Fibroblast of skin of left quadriceps (primary cell): ENCODE data around the gene TCF3.

ENCODE experiments used
- DNase-seq, 2 experiments: peaks; one replicate each; pipeline ENCODE4 v3.0.0-alpha.2; 2013; ENCODE audit warnings: low read depth in 2 of 2

TCF3 gene

DNA sequence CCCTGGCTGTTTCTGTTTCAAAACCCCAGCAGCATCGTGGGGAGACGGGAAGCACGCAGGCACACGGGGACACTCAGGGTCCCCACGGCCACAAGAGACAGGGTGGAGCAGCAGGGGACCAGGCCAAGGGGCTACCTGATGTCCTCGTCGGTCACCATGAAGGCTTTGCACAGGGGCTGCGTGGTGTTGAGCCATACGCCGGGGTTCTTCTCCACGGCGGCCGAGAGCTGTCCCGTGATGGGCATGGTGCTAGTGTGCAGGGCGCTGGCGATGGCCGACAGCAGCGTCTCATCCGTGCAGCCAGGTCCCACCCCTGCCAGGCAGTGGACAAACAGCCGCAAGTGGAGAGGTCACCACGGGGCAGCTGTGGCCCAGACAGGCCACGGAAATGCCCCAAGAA is 71.5 kb downstream of the TCF3 start:
- DNase-seq = no peak

DNA sequence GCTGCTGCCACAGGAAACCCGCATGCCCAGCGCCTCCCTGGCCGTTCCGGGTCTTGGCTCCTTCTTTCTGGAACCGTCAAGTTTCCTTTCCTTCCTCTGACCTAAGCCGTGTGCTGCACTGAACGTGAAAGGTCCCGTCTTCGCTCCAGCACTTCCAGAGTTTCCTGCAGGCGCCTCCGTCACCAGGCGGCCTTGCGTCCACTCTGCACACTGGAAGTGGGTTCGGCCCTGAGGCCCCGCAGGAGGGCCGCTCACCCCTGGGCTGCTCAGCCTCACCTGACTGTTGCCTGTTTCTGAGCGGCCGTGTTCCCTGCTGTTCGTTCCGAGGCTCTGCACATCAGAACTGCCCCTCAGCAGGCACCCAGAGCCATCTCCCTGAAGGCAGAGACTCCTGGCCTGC is 72.0 kb downstream of the TCF3 start:
- DNase-seq = no peak

DNA sequence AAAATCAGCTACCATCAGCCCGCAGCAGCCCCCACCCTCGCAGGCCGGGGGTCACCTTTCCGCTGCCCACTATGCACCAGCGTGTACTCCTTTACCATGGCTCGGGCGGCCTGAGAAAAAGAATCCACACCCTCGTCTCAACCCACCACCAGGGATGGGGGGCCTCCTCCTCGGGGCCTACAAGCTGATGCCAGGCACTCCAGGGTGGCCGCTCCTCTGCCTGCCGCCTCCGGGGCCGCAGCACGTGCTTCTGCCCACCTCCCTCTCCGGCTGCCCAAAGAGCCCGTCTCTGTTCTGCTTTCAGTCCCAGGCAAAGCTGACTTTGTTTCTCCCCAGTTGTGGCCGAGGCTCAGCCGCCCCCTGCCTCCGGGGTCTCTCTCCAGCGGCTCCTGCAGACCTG is 73.2 kb downstream of the TCF3 start:
- DNase-seq = no peak

DNA sequence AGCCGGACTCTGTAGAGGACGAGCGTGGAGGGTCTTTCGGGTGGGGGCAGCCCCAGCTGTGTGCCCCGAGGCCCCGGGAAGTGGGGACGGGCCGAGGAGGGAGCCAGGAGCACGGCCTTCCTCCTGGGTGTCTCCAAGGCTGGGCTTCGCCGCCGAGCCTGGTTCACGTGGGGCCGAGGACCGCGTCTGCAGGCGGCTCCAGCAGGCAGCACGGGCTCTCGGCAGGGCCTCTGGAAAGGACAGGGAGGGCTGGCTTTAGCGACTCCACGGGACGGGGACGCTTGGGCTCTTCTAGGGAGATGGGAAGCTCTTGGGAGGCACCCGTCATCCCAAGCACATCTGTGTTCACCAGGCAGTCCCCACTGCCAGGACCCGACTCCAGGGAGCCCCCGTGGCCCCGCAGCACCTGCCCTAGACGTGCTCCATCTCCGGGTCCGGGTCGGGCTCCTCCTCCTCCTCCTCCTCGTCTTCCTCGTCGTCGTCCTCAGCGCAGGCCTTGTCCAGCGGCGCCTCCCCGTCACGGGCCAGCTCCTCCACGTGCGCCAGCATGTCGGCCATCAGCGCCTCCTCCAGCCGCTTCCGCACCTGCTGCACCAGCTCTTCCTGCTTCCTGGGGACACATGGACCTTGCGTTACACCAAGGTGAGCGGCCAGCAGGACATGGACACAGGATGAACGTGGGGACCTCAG is 74.3 kb downstream of the TCF3 start:
- no peak for DNase-seq

DNA sequence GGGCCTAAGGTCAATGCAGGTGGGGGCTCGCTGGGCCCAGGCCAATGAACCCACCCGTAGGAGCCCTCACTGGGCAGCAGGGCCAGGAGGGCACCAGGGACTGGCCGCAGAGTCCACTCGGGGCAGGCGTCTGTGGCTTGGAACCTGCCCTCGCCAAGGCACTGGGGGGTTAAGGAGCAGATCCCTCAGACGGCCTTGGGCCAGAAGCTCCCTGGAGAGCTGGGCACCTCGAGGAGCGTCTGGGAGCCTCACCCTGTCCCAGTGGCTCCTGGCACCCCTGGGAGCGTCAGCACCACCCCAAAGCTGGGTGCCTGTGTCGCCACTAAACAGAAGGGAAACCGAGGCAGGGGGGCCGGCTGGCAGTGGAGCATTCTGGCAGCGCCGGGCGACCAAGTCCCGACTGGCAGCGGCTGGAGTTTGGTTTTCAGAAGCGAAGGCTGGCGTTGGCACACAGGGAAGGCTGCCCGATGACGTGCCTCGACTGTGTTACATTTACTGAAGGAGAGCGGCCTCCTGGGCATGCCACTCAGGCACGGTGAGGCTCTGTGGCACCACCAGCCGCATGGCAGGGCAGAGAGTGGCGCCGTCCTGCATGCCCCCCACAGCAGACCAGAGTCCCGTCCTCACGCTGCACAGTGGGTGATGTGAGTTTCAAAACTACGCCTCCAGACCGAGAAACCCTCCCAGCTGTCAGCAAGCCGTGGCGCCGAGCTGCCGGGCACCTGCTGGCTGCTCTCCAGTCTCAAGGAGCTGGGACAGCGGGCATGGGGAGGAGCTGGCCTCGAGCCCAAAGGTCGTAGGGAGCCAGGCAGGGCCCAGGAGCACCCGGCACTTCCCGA is 75.1 kb downstream of the TCF3 start:
- no peak for DNase-seq

DNA sequence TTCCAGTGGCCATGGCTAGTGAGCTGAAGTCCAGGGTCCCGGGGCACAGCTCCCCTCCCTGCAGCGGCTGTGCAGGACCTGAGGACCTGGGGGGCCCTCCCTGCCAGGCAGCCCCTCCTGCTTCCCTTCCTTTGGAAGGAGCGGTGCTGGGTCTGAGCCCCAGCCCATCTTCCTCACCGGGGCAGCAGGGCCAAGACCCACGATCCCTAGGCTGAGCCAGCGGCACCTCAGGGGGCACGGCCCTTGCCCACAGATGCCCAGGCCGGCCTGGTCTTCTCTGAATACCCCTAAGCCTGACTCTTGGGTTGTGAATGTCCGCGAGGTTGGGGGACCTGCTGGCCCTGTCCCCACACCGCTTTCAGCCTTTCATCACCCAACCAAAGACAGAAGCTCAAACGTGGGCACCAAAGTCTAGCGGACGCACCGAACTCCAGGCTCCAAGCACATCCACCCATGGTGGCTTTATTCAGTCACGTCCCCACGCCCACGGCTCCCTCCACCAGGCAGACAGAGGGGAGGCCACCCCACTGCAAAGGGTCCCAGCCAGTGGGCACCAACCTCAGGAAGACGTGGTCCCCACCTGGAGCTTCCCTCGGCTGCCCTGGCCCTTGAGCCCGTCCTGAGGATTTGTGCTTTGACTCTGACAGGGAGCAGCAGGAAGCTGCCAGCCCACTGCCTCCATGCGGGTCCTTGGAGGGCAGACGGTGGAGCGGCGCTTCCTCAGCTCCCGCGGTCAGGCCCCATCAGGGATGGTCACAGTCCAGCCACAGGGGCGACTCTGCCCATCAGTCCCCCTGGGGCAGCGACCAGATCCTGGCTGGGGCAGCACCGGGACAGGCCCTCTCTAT is 75.9 kb downstream of the TCF3 start:
- DNase-seq = no peak

DNA sequence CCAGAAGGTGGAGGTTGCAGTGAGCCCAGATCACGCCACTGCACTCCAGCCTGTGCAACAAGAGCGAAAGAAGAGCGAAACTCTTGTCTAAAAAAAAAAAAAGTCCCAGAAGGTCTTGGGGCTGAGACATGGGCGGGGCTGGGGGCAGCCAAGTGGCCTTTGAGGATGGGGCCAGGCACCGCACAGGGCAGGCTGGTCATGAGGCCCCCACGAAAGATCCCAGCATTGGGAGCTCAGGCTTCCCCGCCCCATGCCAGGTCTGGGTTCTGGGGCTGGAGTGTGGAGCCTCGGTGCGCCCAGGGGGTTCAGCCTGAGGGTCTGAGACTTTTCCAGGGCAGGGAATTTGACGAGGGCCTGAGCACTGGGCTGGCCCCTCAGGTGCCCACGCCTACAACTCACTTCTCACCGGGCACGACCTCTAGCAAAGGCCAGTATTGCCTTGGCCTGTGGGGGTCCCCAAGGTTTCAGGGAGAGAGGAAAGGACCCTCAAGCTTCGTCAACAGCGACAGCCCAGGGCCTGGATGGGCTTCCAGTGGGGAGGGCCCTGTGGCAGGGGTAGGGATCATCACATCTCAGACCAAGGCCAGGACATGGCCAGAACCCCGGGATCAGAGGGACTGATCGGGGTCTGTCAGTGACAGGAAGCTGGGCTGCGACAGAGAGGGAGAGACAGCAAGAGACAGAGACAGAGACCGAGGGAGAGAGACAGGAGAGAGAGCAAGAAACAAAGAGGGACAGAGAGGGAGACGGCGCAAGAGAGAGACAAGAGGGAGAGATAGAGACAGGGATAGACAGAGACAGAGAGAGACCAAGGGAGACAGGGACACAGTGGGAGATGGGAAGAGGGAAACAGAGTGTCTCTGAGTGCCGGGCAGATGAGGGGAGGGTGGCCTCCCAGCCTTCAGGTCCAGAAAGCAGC is 76.8 kb downstream of the TCF3 start:
- DNase-seq = no peak

DNA sequence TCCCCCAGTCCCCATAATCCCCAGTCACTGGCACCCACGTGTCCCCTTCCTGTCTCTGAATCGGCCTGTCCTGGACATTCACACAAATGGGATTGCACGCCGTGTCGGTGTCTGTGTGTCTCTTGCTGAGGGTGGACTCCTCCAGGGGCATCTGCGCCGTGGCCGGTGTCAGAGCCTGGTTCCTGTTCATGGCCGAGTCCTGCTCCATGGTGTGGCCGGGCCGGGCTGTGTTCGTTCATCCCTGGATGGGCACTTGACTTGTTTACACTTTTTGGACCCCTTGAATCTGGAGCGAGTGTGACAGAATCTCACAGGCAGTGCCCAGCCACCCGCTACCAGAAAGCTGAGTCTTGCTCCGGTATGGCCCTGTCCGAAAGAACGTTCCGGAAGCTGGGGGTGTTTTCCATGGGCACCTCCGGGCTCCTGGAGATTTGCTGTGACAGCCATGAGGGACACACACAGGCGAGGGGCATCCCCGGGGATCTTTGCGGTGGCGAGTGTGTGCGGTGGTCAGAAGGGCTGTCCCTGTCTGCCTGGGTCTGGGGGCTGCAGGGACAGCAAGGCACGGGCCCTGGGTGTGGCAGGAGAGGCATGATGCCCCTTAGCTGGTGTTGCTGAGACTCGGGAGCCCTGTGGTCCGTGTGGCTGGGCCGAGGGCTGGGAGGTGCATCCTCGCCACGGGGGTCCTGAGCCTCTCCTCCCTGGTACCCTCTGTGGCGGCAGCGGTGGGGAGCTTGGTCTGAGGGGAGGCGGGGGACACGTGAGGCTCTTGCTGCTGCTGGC is 77.9 kb downstream of the TCF3 start:
- DNase-seq = no peak

DNA sequence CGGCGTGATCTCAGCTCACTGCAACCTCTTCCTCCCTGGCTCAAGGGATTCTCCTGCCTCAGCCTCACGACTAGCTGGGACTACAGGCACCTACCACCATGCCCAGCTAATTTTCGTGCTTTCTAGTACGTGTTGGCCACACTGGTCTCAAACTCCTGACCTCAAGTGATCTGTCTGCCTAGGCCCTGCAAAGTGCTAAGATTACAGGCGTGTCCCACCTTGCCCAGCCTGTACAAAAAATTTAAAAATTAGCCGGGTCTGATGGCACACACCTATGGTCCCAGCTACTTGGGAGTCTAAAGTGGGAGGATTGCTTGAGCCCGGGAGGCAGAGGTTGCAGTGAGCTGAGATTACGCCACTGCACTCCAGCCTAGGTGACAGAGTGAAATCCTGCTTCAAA is 79.6 kb downstream of the TCF3 start:
- DNase-seq = no peak

DNA sequence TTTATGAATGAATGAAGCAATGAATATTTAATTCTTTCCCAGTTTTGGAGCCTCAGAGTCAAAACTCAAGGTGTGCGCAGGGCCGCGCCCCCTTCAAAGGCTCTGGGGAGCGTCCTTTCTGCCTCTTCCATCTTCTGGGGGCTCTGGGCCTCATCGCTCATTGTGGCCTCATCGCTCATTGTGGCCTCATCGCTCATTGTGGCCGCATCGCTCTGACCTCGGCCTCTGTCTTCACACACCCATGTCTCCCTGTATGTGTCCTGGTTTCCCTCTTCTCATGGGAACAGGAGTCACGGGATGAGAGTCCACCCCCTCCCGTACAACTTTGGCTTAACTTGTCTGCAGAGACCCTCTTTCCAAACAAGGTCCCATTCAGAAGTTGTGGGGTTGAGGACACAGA is 81.1 kb downstream of the TCF3 start:
- no peak for DNase-seq

DNA sequence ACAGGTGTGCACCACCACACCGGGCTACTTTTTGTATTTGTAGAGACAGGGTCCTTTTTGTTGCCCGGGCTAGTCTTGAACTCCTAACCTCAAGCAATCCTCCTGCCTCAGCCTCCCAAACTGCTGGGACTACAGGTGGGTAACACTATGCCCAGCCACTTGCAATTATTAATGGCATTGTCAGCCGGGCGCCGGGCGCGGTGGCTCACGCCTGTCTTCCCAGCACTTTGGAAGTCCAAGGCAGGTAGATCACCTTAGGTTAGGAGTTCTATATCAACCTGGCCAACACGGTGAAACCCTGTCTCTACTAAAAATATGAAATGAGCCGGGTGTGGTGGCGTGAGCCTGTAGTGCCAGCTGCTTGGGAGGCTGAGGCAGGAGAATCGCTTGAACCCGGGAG is 81.6 kb downstream of the TCF3 start:
- no peak for DNase-seq

DNA sequence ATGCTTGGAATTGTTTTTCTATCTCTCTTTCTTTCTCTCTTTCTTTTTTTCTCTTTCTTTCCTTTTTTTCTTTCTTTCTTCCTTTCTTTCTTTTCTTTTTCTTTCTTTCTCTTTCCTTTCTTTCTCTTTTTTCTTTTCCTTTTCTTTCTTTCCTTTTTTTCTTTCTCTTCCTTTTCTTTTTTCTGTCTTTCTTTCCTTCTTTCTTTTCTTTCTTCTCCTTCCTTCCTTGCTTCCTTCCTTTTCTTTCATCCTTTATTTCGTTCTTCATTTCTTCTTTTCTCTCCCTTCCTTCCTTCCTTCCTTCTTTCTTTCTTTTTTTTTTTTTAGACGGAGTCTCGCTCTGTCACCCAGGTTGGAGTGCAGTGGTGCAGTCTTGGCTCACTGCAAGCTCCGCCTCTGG is 82.4 kb downstream of the TCF3 start:
- no peak for DNase-seq

DNA sequence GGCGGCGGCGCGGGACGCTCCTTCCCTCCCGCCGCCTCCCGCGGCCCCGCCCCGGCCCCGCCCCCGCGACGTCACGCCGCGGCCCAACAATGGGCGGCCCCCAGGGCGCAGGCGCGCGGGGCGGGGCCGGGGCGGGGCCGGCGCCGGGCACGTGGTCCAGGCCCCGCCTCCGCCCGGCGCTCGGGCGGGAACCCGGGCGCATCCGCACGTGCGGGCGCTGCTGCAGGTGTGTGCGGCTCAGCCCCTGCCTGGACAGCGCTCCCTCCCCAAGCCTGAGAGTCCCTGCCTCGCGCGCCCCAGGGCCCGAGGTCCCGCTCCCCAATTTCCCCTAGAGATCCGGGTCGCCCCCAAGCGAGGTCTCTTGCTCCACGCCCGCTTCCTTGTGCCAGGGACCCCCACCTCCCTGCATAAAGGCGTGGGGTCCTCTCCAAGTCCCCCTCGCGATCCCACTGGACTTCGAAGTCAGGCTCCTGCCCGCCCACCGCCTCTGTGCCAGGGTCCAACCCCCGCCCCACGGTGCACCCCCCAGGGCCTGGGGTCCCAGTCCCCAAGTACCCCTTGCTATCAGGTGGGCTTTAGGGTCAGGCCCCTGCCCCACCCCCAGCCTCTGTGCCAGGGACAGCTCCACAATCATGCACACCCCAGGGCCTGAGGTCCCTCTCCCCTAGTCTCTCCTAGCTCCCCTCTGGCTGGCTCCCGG is 83.9 kb downstream of the TCF3 start, which contains the start of gene MEX3D:
Gene MEX3D, minus strand, starts transcription at position 6 of the 700 bp plus-strand sequence. CDS start 267 bp downstream, outside the sequence.
- peak; percentile 55 to 62 for DNase-seq

DNA sequence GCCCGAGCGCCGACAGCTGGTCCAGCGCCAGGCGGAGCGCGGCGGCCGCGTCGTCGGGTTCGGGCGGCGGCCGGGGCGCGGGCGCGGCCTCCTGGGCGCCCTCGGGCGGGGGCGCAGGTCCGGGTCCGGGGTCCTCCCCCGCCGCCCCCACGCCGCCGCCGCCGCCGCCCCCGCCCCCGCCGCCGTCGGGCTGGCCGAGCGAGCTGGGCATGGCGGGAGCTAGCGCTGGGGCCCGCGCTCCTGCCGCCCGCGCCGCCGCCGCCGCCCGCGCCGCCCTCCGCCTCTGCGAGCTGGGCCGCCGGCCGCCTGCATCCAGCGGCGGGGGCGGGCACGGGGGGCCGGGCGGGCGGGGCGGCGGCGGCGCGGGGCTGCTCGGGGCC is 84.6 kb downstream of the TCF3 start:
- DNase-seq = no peak

DNA sequence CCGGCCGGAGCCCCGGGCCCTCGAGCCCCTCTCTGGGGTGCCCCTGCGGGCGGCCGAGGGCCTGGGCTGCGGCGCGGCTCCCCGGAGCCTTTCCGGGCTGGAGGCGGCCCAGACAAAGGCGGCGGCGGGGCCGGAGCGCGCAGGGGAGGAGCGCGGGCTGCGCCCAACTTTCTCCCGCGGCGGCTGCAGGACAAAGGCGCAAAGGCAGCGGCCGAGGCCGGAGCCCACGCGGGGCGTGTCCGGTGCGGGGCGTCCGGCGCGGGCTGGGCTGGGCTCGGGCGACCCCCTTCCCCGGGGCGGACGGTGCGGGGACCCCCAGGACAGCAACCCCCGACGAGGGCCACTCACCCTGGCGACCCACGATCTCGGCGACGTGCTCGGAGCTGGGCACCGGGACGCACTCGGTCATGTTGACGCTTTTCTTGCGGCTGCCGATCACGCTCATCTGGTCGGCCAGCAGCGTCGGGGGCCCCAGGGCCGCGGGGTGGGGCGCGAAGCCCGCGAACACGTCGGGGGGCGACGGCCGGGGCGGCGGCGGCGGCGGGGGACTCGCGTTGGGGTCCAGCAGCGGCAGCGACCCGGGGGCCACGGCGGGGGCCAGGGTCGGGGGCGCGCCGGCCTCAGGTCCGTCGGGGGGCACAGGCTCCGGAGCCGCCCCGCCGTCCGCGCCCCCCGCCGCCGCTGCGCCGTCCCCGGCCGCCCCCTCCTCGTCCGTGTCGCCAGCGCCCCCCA is 85.1 kb downstream of the TCF3 start:
- DNase-seq = no peak

DNA sequence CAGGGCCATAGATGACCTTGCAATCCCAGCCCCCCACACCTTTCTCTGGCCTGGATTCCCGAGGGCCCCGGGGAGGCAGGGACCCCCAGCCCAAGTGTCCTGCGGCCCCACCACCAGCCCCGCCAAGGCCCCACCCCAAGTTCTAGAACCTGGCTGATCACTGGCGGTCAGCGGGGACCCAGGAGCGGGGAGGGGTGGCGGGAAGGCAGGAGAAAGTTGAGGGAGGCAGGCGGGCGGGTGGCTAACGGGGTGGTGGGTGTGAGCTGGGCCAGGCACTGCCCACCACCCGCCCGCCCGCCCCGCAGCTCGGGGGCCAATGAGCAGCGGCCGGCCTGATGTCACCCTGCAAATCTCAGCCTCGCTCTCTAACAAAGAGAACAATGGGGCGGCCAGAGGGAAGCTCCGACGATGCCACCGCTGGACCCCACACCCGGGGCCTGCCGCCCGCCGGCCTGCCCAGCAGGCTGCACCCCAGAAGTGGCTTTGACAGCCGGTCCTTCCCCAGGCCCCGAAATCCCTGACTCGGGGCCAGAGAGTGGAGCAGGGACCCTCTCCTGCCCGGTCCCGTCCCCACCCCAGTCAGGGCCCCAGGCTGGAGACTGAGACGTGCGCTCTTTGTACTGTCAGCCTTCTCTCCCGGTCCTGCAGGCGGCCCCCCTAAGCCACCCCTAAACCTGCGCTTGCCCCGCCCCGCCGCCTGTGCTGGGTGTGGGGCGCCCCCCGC is 85.9 kb downstream of the TCF3 start:
- peak; percentile 58 to 64 for DNase-seq

DNA sequence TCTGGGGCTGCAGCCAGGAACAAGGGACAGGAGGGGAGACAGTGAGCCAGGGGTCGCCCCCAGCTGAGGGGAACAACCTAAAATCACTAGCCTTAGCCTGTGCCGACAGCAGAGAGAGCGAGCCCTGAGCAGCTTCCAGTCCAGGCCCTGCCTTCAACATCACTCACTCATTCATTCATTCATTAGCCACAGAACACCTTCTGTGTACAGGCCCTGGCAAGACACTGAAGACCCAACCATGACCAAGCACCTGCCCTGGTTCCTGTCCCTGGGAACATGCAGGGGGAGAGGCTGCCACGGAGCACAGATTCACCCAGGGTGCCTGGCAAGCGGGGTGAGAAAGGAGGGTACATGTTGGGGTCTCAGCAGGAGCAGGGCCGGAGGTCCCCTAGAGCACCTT is 89.2 kb downstream of the TCF3 start:
- DNase-seq = no peak

DNA sequence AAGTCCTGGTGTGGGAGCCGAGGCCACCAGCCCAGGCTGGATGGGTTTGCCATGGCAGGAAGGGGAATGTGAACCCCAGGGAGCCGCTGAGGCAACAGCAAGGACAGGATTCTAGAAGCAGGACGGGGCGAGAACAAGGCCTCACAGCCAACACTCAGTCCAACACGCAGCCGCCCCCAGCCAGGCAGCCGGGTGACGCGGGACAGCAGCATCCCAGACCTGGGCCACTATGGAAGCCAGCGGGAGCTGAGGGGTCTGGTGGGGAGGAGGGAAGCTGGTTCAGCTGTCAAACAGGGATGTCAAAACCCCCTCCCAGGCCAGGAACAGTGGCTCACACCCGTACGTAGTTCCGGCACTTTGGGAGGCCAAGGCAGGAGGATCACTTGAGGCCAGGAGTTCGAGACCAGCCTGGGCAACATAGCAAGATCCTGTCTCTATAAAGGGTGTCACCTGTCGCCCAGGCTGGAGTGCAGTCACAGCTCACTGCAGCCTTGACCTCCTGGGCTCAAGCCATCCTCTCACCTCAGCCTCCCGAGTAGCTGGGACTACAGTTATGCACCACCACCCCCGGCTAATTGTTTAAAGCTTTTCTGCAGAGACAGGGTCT is 91.1 kb downstream of the TCF3 start:
- DNase-seq = no peak
